ENCODE data around the gene PHLDA1. TPM values are rescaled to one million over a fixed set of nuclear protein-coding genes. Genes with fewer than 3 reads are reported as not detected.

Gene PHLDA1
- total and polyA plus RNA-seq, 2 of the 4 experiments (the other 2 are of a cell fraction) = 27.8 to 32.4 TPM

DNA sequence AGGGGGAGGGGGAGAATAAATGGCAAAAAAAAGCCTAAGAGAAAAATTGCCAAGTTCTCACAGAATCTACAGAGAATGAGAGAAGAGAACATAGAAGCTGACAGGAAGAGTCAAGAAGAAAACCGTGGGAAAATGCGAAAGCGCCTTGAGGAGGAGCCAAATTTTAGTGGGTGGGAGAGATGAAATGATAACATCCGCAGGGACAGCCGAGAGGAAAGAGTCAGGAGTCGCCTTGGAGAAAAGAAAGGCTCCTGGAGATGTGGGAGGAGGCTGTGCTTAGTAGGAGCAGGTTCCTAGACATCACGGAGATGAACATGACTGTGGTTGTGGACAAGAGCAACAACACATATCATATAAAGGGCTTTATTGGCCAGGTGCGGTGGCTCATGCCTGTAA lies 49.4 kb downstream of the PHLDA1 start:
- ChIA-PET POLR2A (ENCODE audit: unreplicated experiment) (interaction anchor here (0.6 kb wide), 1 partner anchor 43 kb away, joined by 3 read pairs; no protein-coding TSS in a partner anchor), CTCF (interaction anchor here (0.6 kb wide), 1 partner anchor 77 kb away, joined by 3 read pairs; no protein-coding TSS in a partner anchor)
- Histone ChIP-seq H3K4me2 (ENCODE audit: low read depth, low read length) (peak overlapping the region; percentile 42; the same call in 1 of the 2 replicates), H3K23ac (ENCODE audit: low read depth, low read length) (peak overlapping the region; percentile 48; the same call in 1 of the 2 replicates), H3K56ac (ENCODE audit: extremely low read depth, insufficient read depth, low read length) (0 out of 2 replicates have a peak overlapping the region, but pooled peaks have one; percentile 11), H3K27ac (ENCODE audit: insufficient read depth, low read length) (peak overlapping the region; percentile 30), H3K9ac (ENCODE audit: low read depth, low read length) (0 out of 2 replicates have a peak overlapping the region, but pooled peaks have one; percentile 0), H2AK9ac (replicated peaks; ENCODE audit: low read depth, low read length, poor library complexity) (no peak overlapping the region), H3K9me3 (ENCODE audit: control insufficient read depth, insufficient read depth, low read length) (no peaks in the 10 kb centered on the region), H2AK5ac (ENCODE audit: low read depth, low read length) (peak overlapping the region; percentile 69), H4K8ac (ENCODE audit: low read depth in 2 of 2, low read length in 2 of 2) (peak overlapping the region; percentile 85 to 96), H2BK15ac (ENCODE audit: low read depth, low read length) (peak overlapping the region; percentile 63; the same call in 2 of the 3 replicates), H2AFZ (replicated peaks; ENCODE audit: low read length, poor library complexity) (peak overlapping the region; percentile 74), H3K4me1 (ENCODE audit: control insufficient read depth, insufficient read depth, low read length) (peaks cover 24% of the 10 kb centered on the region), H3K18ac (ENCODE audit: low read depth, low read length) (peak overlapping the region; percentile 34), H4K91ac (ENCODE audit: insufficient read depth, low read depth, low read length) (peak overlapping the region; percentile 82), H2BK120ac (ENCODE audit: low read depth, low read length) (peak overlapping the region; percentile 93), H2BK20ac (ENCODE audit: low read depth, low read length) (peak overlapping the region; percentile 63), H4K20me1 (ENCODE audit: insufficient read depth, low read length) (no peaks in the 10 kb centered on the region), H2BK5ac (ENCODE audit: low read depth, low read length, poor library complexity, severe bottlenecking) (peak overlapping the region; percentile 3), H3K4ac (ENCODE audit: low read depth, low read length) (peak overlapping the region; percentile 69), H3K9me1 (ENCODE audit: insufficient read depth, low read length) (peaks cover 20% of the 10 kb centered on the region), H3K27me3 (ENCODE audit: control insufficient read depth, insufficient read depth, low read length) (no peaks in the 10 kb centered on the region), H4K5ac (ENCODE audit: low read depth, low read length) (peak overlapping the region; percentile 74), H3K14ac (replicated peaks; ENCODE audit: low read depth, low read length) (peak overlapping the region; percentile 58), H3K4me3 (ENCODE audit: insufficient read depth, low read depth, low read length) (no peak overlapping the region), H3K79me1 (ENCODE audit: low read depth in 1 of 2, low read length in 2 of 2) (peaks cover 8 to 43% of the 10 kb centered on the region in 2 experiments; a peak in 2 of 4 replicates), H3K36me3 (ENCODE audit: control insufficient read depth, insufficient read depth, low read length) (no peaks in the 10 kb centered on the region)
- BruUV-seq (replicated peaks) = no TSS peak
- no CpG with 5 or more reads among the region's 8 CpGs for WGBS, 2 experiments (ENCODE audit: extremely low coverage in 2 of 2, insufficient read length in 1 of 2)
- intact Hi-C loops (cut with micrococcal nuclease) = no loop called here
- DNase-seq (peak; percentile 75), ATAC-seq (ENCODE audit: low read depth) (no peak)
- in situ Hi-C loops (cut with MboI; ENCODE audit: low sequenced_read_pairs) = no loop called here
- TF ChIP-seq FOS (IDR thresholded peaks at IDR 0.05; ENCODE audit: low read depth, low read length) (no peak), RCOR1 (IDR thresholded peaks at IDR 0.05; ENCODE audit: insufficient replicate concordance, low read length) (no peak), CHD1 (IDR thresholded peaks at IDR 0.05; ENCODE audit: low read depth, low read length) (no peak), MXI1 (IDR thresholded peaks at IDR 0.05; ENCODE audit: borderline replicate concordance, low read depth, low read length) (no peak), POLR2A (IDR thresholded peaks at IDR 0.05; ENCODE audit: low read depth, low read length) (no peak), CEBPB (IDR thresholded peaks at IDR 0.05; ENCODE audit: low read depth, low read length) (no peak), MAFK (IDR thresholded peaks at IDR 0.05; ENCODE audit: low read depth, low read length) (no peak), USF2 (IDR thresholded peaks at IDR 0.05; ENCODE audit: low read depth, low read length) (no peak), SMC3 (IDR thresholded peaks at IDR 0.05; ENCODE audit: low read depth, low read length) (no peak), RAD21 (IDR thresholded peaks at IDR 0.05; ENCODE audit: low read length) (no peak), NFE2L2 (IDR thresholded peaks at IDR 0.05; ENCODE audit: low read depth, low read length) (no peak), MAZ (IDR thresholded peaks at IDR 0.05; ENCODE audit: borderline replicate concordance, low read depth, low read length) (no peak)
- TF ChIP-seq, protein P1, sequence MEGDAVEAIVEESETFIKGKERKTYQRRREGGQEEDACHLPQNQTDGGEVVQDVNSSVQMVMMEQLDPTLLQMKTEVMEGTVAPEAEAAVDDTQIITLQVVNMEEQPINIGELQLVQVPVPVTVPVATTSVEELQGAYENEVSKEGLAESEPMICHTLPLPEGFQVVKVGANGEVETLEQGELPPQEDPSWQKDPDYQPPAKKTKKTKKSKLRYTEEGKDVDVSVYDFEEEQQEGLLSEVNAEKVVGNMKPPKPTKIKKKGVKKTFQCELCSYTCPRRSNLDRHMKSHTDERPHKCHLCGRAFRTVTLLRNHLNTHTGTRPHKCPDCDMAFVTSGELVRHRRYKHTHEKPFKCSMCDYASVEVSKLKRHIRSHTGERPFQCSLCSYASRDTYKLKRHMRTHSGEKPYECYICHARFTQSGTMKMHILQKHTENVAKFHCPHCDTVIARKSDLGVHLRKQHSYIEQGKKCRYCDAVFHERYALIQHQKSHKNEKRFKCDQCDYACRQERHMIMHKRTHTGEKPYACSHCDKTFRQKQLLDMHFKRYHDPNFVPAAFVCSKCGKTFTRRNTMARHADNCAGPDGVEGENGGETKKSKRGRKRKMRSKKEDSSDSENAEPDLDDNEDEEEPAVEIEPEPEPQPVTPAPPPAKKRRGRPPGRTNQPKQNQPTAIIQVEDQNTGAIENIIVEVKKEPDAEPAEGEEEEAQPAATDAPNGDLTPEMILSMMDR (conservative IDR thresholded peaks at IDR 0.05; ENCODE audit: low read depth, low read length) = no peak
- TF ChIP-seq, protein P2, sequence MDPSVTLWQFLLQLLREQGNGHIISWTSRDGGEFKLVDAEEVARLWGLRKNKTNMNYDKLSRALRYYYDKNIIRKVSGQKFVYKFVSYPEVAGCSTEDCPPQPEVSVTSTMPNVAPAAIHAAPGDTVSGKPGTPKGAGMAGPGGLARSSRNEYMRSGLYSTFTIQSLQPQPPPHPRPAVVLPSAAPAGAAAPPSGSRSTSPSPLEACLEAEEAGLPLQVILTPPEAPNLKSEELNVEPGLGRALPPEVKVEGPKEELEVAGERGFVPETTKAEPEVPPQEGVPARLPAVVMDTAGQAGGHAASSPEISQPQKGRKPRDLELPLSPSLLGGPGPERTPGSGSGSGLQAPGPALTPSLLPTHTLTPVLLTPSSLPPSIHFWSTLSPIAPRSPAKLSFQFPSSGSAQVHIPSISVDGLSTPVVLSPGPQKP (IDR thresholded peaks at IDR 0.05; ENCODE audit: borderline replicate concordance, low read depth, low read length) = no peak
- dilution Hi-C loops (cut with HindIII; ENCODE audit: low sequenced_read_pairs, unreplicated experiment) = no loop called here
